Measurements from ENCODE around the gene PCBD2. TPM values are rescaled to one million over a fixed set of nuclear protein-coding genes. Genes with fewer than 3 reads are reported as not detected.

The PCBD2 gene
- total and polyA plus RNA-seq, 2 of the 8 experiments (the other 6 are each of a cell fraction or from before 2014, with no cell fraction given), result 4.8 to 10.3 TPM

- H2AK5ac ChIP-seq (ENCODE audit: low read depth, low read length), result no peak within 1 kb of the TSS
- no peaks in the 10 kb centered on the region for H3K23me2 ChIP-seq (ENCODE audit: low read depth, low read length)
- DNase-seq (ENCODE audit: low read depth in 1 of 2, low spot score in 2 of 2), result no peak
- no peak within 1 kb of the TSS for H2AFZ ChIP-seq (ENCODE audit: low read length)
- POLR2A ChIA-PET (ENCODE audit: partially characterized antibody), result no interaction called here
- no peak for FAIRE-seq
- H3K27me3 ChIP-seq (replicated peaks in 1 of 4; ENCODE audit: control insufficient read depth in 3 of 4, extremely low read depth in 1 of 4, insufficient read depth in 3 of 4, low read length in 3 of 4), result no peaks in the 10 kb centered on the region
- no peak within 1 kb of the TSS for H2BK20ac ChIP-seq (ENCODE audit: low read length)
- no peaks in the 10 kb centered on the region for H4K20me1 ChIP-seq (replicated peaks in 1 of 2; ENCODE audit: control insufficient read depth in 1 of 2, insufficient read depth in 2 of 2, low read length in 2 of 2)
- CTCF ChIA-PET (ENCODE audit: partially characterized antibody), result no interaction called here
- H4K8ac ChIP-seq (ENCODE audit: extremely low read depth, insufficient read depth, low read length), result no peak within 1 kb of the TSS
- H3K23ac ChIP-seq (ENCODE audit: insufficient read length), result no peak within 1 kb of the TSS
- no peak within 1 kb of the TSS for H2BK12ac ChIP-seq (ENCODE audit: low read depth, low read length)
- no peak within 1 kb of the TSS for H2BK5ac ChIP-seq (ENCODE audit: low read depth, low read length)
- no peak within 1 kb of the TSS for H4K91ac ChIP-seq (replicated peaks; ENCODE audit: insufficient read length, low read length)
- no peak within 1 kb of the TSS for H3K27ac ChIP-seq (ENCODE audit: low read depth, low read length)
- 95% methylated on average over 3 of the region's 3 CpGs; no CpG with 5 or more reads in 1 of the 2 experiments for WGBS, 2 experiments (ENCODE audit: extremely low coverage in 1 of 2, insufficient coverage in 1 of 2, insufficient read length in 1 of 2, insufficient replicate concordance in 2 of 2, low coverage in 1 of 2, low lambda C conversion rate in 2 of 2, missing lambda C conversion rate in 1 of 2)
- no peak within 1 kb of the TSS for H3K4me2 ChIP-seq (ENCODE audit: insufficient read depth in 1 of 2, low read depth in 2 of 2, low read length in 2 of 2)
- H3K9me3 ChIP-seq (ENCODE audit: insufficient read depth in 2 of 2, low read depth in 1 of 2, low read length in 1 of 2), result no peaks in the 10 kb centered on the region
- H3K4ac ChIP-seq (replicated peaks; ENCODE audit: insufficient read length, low read depth, low read length), result no peak within 1 kb of the TSS
- no peaks in the 10 kb centered on the region for H3K4me1 ChIP-seq (replicated peaks in 1 of 4; ENCODE audit: control insufficient read depth in 3 of 4, insufficient read depth in 4 of 4, low read length in 3 of 4)
- H2BK15ac ChIP-seq (ENCODE audit: low read length), result no peak within 1 kb of the TSS
- H3K36me3 ChIP-seq (ENCODE audit: control insufficient read depth in 2 of 4, insufficient read depth in 4 of 4, low read length in 3 of 4), result no peaks in the 10 kb centered on the region
- H3K79me1 ChIP-seq (ENCODE audit: low read depth, low read length), result no peaks in the 10 kb centered on the region
- no peak within 1 kb of the TSS for H3K18ac ChIP-seq (ENCODE audit: extremely low read depth, low read length)
- H3K9ac ChIP-seq (replicated peaks in 1 of 4; ENCODE audit: extremely low read depth in 1 of 4, low read depth in 3 of 4, low read length in 3 of 4), result no peak within 1 kb of the TSS
- H3K4me3 ChIP-seq (ENCODE audit: extremely low read depth in 1 of 4, insufficient read depth in 2 of 4, low read depth in 3 of 4, low read length in 4 of 4), result no peak within 1 kb of the TSS
- no peak within 1 kb of the TSS for H3K56ac ChIP-seq (replicated peaks; ENCODE audit: insufficient read length, low read depth, low read length)
- H3K79me2 ChIP-seq (ENCODE audit: control insufficient read depth in 1 of 2, insufficient read depth in 2 of 2, low read length in 2 of 2), result no peaks in the 10 kb centered on the region
- no peak within 1 kb of the TSS for H3K14ac ChIP-seq (ENCODE audit: insufficient read length)
- TF ChIP-seq SIRT6 (IDR thresholded peaks at IDR 0.05; ENCODE audit: low read length), result no peak
- TF ChIP-seq GABPA (IDR thresholded peaks at IDR 0.05; ENCODE audit: borderline replicate concordance, insufficient read depth, low read length), result no peak
- no peak for TF ChIP-seq MAX (IDR thresholded peaks at IDR 0.05)
- TF ChIP-seq RBBP5 (IDR thresholded peaks at IDR 0.05; ENCODE audit: borderline replicate concordance, low read depth, low read length), result no peak
- TF ChIP-seq SP4 (IDR thresholded peaks at IDR 0.05; ENCODE audit: low read length), result no peak
- no peak for TF ChIP-seq CBX5 (IDR thresholded peaks at IDR 0.05; ENCODE audit: low read depth, low read length)
- no peak for TF ChIP-seq POLR2A (IDR thresholded peaks at IDR 0.05; ENCODE audit: control extremely low read depth in 1 of 2, low read depth in 2 of 2, low read length in 2 of 2)
- no peak for TF ChIP-seq TAF7 (optimal IDR thresholded peaks at IDR 0.05; ENCODE audit: borderline replicate concordance, low read depth, low read length)
- no peak for TF ChIP-seq RXRA (IDR thresholded peaks at IDR 0.05; ENCODE audit: insufficient read depth, low read depth, low read length)
- no peak for TF ChIP-seq EGR1 (IDR thresholded peaks at IDR 0.05; ENCODE audit: borderline replicate concordance, low read depth, low read length)
- no peak for TF ChIP-seq PHF8 (conservative IDR thresholded peaks at IDR 0.05; ENCODE audit: low read depth, low read length)
- TF ChIP-seq TAF1 (IDR thresholded peaks at IDR 0.05; ENCODE audit: low read depth, low read length), result no peak
- TF ChIP-seq ASH2L (IDR thresholded peaks at IDR 0.05; ENCODE audit: low read length), result no peak
- no peak for TF ChIP-seq BRCA1 (IDR thresholded peaks at IDR 0.05; ENCODE audit: low read depth, low read length)
- no peak within 1 kb of the TSS for H4K5ac ChIP-seq (ENCODE audit: insufficient read length, low read depth, low read length)
- no peak within 1 kb of the TSS for H2BK120ac ChIP-seq (replicated peaks; ENCODE audit: low read depth, low read length)
These were observed 62.7 kb downstream of the PCBD2 start, which contains the start of gene CATSPER3 for GRCh38 chr5:134967607-134968006. Gene CATSPER3, plus strand, starts transcription at chr5:134967907. Its CDS starts 85 bp downstream, at chr5:134967992.
